Natural killer cell (primary cell): ENCODE data around the gene M1AP. TPM values are rescaled to one million over a fixed set of nuclear protein-coding genes. Genes with fewer than 3 reads are reported as not detected.

ENCODE experiments used
- ATAC-seq, 3 donors: fragments of 150-1000 bp in 2 of 3; fragments of 200-7000 bp in 1 of 3; cut with Tn5 transposase; 1 replicate in 1 of 3; 2 replicates in 2 of 3; pipeline ENCODE4 v1.10.0; 2021; ENCODE audit warnings: mild to moderate bottlenecking in 2 of 3, moderate library complexity in 2 of 3
- DNase-seq, 2 donors: peaks; one replicate each; pipeline versions ENCODE4 v3.0.0 to v3.0.0-alpha.2; 2013 to 2021; ENCODE audit warnings: mixed read lengths in 1 of 2
- H3K27ac ChIP-seq: one replicate; pipeline ENCODE4 v1.5.1; 2013; ENCODE audit warnings: mild to moderate bottlenecking, low read length
- H3K27me3 ChIP-seq: one replicate; pipeline ENCODE4 v1.6.1; 2013; ENCODE audit warnings: low read length; ENCODE audit not compliant: control insufficient read depth, insufficient read depth
- H3K36me3 ChIP-seq: one replicate; pipeline ENCODE4 v1.6.1; 2013; ENCODE audit warnings: low read length; ENCODE audit not compliant: control insufficient read depth, insufficient read depth
- H3K4me1 ChIP-seq: one replicate; pipeline ENCODE4 v1.6.1; 2013; ENCODE audit warnings: low read length; ENCODE audit not compliant: control insufficient read depth, insufficient read depth
- H3K4me3 ChIP-seq: one replicate; pipeline ENCODE4 v1.5.1; 2013; ENCODE audit warnings: low read length
- H3K9me3 ChIP-seq: one replicate; pipeline ENCODE4 v1.6.1; 2013; ENCODE audit warnings: low read length; ENCODE audit not compliant: control insufficient read depth, insufficient read depth
- H3K27ac Mint-ChIP-seq, 2 donors: one replicate each; pipeline ENCODE4 v1.8.0; 2022; ENCODE audit warnings: mild to moderate bottlenecking in 2 of 2, mixed read lengths in 2 of 2, moderate library complexity in 1 of 2
- H3K27me3 Mint-ChIP-seq, 2 donors: one replicate each; pipeline ENCODE4 v1.8.0; 2022; ENCODE audit warnings: low read depth in 2 of 2, mixed read lengths in 2 of 2
- H3K36me3 Mint-ChIP-seq: one replicate; pipeline ENCODE4 v1.8.0; 2022; ENCODE audit warnings: mixed read lengths
- H3K4me1 Mint-ChIP-seq, 2 donors: one replicate each; pipeline ENCODE4 v1.8.0; 2022; ENCODE audit warnings: mixed read lengths in 2 of 2
- H3K4me3 Mint-ChIP-seq: one replicate; pipeline ENCODE4 v1.8.0; 2022; ENCODE audit warnings: mild to moderate bottlenecking, moderate library complexity, mixed read lengths
- H3K9me3 Mint-ChIP-seq, 2 donors: one replicate each; pipeline ENCODE4 v1.8.0; 2022; ENCODE audit warnings: mixed read lengths in 2 of 2
- WGBS: methylation state at CpG from one replicate; pipeline ENCODE4 v1.1.7; 2013; ENCODE audit warnings: missing lambda C conversion rate; ENCODE audit not compliant: insufficient coverage; 5-methylcytosine and 5-hydroxymethylcytosine counted together
- intact Hi-C: fragments of 100-400 bp; cut with micrococcal nuclease; formaldehyde crosslinking; loops from one replicate; pipeline ENCODE4 v1.14.2; 2022
- total RNA-seq, 4 donors: library from RNA; stranded (reverse); fragments of 120-200 nt in 1 of 4; gene quantifications; one replicate each; pipeline versions ENCODE4 v1.2.3 to v1.2.4, GENCODE V29; 2013 to 2022
- TF ChIP-seq, protein P1 (sequence below): fragments of 200-600 bp; IDR thresholded peaks from one replicate; pipeline ENCODE4 v1.8.0; 2022; ENCODE audit warnings: antibody characterized with exemption

M1AP gene
- total RNA-seq, 3 donors from 2014 or later (not counting 1 experiment from before 2014, with no cell fraction given) = not detected

DNA sequence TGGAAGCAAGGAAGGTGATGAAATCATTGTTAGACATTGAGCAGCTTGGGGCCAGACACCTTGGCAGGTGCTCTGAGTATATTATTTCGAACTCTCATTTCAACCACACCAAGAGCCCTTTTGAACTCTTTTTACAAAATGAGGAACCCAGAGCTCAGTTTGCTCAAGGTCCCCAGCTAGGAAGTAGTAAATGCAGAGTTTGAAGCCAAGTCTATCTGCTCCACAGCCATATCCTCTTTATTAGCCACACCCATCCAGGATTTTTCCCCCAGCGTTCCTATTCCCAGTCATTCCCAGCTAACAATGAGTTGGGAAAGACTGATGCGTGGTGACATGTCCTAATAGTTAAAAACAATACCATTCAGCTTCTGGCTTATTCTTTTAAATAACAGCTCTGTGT lies 46.2 kb upstream of the M1AP start:
- H3K27ac Mint-ChIP-seq = no peak overlapping the region
- H3K9me3 ChIP-seq = no peaks in the 10 kb centered on the region
- H3K36me3 Mint-ChIP-seq = no peaks in the 10 kb centered on the region
- H3K36me3 ChIP-seq = no peaks in the 10 kb centered on the region
- no peak for DNase-seq
- ATAC-seq = no peak
- H3K9me3 Mint-ChIP-seq = no peaks in the 10 kb centered on the region
- H3K4me3 Mint-ChIP-seq = no peak overlapping the region
- 42% methylated on average over 2 of the region's 3 CpGs for WGBS
- TF ChIP-seq, protein P1, sequence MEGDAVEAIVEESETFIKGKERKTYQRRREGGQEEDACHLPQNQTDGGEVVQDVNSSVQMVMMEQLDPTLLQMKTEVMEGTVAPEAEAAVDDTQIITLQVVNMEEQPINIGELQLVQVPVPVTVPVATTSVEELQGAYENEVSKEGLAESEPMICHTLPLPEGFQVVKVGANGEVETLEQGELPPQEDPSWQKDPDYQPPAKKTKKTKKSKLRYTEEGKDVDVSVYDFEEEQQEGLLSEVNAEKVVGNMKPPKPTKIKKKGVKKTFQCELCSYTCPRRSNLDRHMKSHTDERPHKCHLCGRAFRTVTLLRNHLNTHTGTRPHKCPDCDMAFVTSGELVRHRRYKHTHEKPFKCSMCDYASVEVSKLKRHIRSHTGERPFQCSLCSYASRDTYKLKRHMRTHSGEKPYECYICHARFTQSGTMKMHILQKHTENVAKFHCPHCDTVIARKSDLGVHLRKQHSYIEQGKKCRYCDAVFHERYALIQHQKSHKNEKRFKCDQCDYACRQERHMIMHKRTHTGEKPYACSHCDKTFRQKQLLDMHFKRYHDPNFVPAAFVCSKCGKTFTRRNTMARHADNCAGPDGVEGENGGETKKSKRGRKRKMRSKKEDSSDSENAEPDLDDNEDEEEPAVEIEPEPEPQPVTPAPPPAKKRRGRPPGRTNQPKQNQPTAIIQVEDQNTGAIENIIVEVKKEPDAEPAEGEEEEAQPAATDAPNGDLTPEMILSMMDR = no peak
- H3K27ac ChIP-seq = no peak overlapping the region
- H3K4me1 Mint-ChIP-seq = no peaks in the 10 kb centered on the region
- peaks cover 8 to 15% of the 10 kb centered on the region in 2 donors for H3K27me3 Mint-ChIP-seq
- no peak overlapping the region for H3K4me3 ChIP-seq
- H3K27me3 ChIP-seq = no peaks in the 10 kb centered on the region
- no peaks in the 10 kb centered on the region for H3K4me1 ChIP-seq
- intact Hi-C loops = no loop called here

DNA sequence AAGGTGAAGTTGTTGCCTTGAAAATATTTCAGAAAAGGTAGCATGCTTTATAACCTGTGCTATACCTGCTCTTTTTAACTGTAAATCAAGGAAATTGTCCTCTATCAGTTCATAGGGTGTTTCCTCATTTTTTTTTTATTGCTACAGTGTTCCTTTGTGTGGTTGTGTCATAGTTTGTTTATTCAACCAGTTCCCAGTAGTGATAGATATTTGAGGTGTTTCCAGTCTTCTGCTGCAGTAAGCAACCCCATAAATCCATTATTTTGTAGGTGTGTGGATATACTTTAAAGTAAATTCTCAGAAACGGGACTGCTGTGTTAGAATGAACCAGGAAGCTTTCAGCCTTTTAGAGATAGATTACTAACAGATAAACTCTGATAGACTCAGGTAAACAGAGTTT lies 45.5 kb upstream of the M1AP start:
- Mint-ChIP-seq H3K4me3 (no peak overlapping the region), H3K27me3 (peaks cover 8 to 15% of the 10 kb centered on the region in 2 donors), H3K27ac (no peak overlapping the region), H3K9me3 (no peaks in the 10 kb centered on the region), H3K4me1 (no peaks in the 10 kb centered on the region), H3K36me3 (no peaks in the 10 kb centered on the region)
- Histone ChIP-seq H3K27ac (no peak overlapping the region), H3K9me3 (no peaks in the 10 kb centered on the region), H3K27me3 (no peaks in the 10 kb centered on the region), H3K36me3 (no peaks in the 10 kb centered on the region), H3K4me1 (no peaks in the 10 kb centered on the region), H3K4me3 (no peak overlapping the region)
- DNase-seq (no peak), ATAC-seq (no peak)
- intact Hi-C loops = no loop called here
- no CpG with 5 or more reads among the region's 1 CpG for WGBS
- TF ChIP-seq, protein P1 = no peak

DNA sequence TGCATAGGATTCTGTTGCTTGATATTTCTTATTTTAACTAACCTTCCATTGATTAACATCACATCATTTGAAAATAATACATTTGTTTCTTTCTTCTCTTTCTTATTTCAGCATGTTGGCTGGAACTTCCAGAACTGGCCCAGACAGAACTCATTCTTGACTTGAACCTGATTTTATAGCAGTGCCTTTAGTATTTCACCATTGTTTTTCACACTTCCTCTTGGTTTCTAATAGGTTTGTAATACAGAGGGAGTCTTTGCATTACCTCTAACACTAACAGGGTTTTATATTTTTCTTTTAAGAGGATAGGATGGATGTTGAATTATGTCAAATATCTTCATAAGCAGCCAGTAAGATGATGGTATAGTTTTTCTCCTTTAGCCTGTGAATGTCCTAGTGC lies 45.1 kb upstream of the M1AP start:
- TF ChIP-seq, protein P1 = no peak
- Mint-ChIP-seq H3K27ac (no peak overlapping the region), H3K9me3 (no peaks in the 10 kb centered on the region), H3K27me3 (peaks cover 8 to 15% of the 10 kb centered on the region in 2 donors), H3K4me3 (no peak overlapping the region), H3K36me3 (no peaks in the 10 kb centered on the region), H3K4me1 (no peaks in the 10 kb centered on the region)
- Histone ChIP-seq H3K4me3 (no peak overlapping the region), H3K36me3 (no peaks in the 10 kb centered on the region), H3K27ac (no peak overlapping the region), H3K9me3 (no peaks in the 10 kb centered on the region), H3K4me1 (no peaks in the 10 kb centered on the region), H3K27me3 (no peaks in the 10 kb centered on the region)
- ATAC-seq = no peak
- no peak for DNase-seq
- intact Hi-C loops = no loop called here

DNA sequence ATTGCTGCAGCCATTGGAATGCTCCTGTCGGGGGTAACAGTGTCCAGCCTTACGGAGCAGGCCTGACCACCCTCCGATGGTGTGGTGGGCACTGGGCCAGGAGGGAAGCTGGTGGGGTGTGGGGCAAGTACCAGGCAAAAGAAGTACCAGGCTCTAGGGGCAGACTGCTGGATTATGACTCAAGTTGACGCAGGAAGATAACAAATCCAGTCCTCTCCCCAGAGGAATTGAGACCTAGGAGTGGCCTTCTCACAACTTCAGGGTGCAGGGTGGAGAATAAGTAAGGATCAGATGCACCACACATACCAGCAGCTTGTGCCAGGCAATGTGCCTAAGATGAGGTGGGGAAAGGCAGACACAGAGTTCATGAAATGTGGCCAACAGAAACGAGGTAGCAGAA lies 43.8 kb upstream of the M1AP start:
- no peaks in the 10 kb centered on the region for H3K4me1 Mint-ChIP-seq
- Histone ChIP-seq H3K4me1 (no peaks in the 10 kb centered on the region), H3K27ac (no peak overlapping the region), H3K4me3 (no peak overlapping the region), H3K27me3 (no peaks in the 10 kb centered on the region), H3K9me3 (no peaks in the 10 kb centered on the region), H3K36me3 (no peaks in the 10 kb centered on the region)
- no peak overlapping the region for H3K27ac Mint-ChIP-seq
- peaks cover 8 to 15% of the 10 kb centered on the region in 2 donors for H3K27me3 Mint-ChIP-seq
- TF ChIP-seq, protein P1 = no peak
- ATAC-seq (no peak), DNase-seq (no peak)
- 87% methylated on average over 5 of the region's 5 CpGs for WGBS
- H3K4me3 Mint-ChIP-seq = no peak overlapping the region
- intact Hi-C loops = no loop called here
- H3K9me3 Mint-ChIP-seq = no peaks in the 10 kb centered on the region
- no peaks in the 10 kb centered on the region for H3K36me3 Mint-ChIP-seq
